Panc1 (cell line): ENCODE data around the gene IL18RAP.

Experiments
- CTCF ChIP-seq: fragments of 450-650 bp; IDR thresholded peaks from 2 replicates; pipeline ENCODE4 v1.5.1; 2017; ENCODE audit warnings: mild to moderate bottlenecking
- POLR2AphosphoS5 ChIP-seq: IDR thresholded peaks from 2 replicates; pipeline ENCODE4 v1.6.1; 2012; ENCODE audit warnings: mild to moderate bottlenecking, low read depth, low read length, moderate library complexity

GRCh38 chr2:102474785-102475184, 51.8 kb downstream of the IL18RAP start:
- TF ChIP-seq CTCF: no peak
- no peak for TF ChIP-seq POLR2AphosphoS5
